NB4 (cell line): ENCODE measurements around the gene EIF3F.

Source experiments
- MYC ChIP-seq: IDR thresholded peaks from 2 replicates; pipeline ENCODE4 v1.6.1; 2011; ENCODE audit warnings: low read depth, low read length
- POLR2A ChIP-seq: IDR thresholded peaks from 2 replicates; pipeline ENCODE4 v1.6.1; 2011; ENCODE audit warnings: mild to moderate bottlenecking; ENCODE audit not compliant: insufficient read length; ENCODE audit errors: extremely low read depth
- TF ChIP-seq, protein P1 (sequence below): IDR thresholded peaks from one replicate; pipeline ENCODE4 v1.5.1; 2012; ENCODE audit warnings: low read depth, low read length
- TF ChIP-seq, protein P2 (sequence below): IDR thresholded peaks from 2 replicates; pipeline ENCODE4 v1.6.1; 2011; ENCODE audit warnings: low read depth, low read length

DNA sequence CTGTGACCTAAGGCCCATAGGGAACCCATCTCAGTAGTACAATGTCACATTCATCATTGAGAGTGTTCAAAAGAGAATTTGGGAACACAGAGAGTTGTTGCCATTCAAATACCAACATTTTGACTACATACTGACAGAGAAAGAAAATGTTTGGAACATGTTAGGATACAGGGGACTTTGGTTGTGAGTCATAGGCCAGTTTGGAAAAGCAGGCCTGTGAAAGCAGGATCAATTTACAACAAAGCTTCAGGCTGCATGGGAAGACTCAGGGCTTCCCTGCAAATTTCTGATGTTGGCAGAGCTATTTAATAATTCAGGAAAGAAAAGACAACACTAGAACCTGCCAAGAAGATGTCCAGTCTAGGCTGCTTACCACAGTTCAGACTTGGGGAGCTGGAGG, 22.3 kb upstream of the EIF3F start:
- TF ChIP-seq, protein P1, sequence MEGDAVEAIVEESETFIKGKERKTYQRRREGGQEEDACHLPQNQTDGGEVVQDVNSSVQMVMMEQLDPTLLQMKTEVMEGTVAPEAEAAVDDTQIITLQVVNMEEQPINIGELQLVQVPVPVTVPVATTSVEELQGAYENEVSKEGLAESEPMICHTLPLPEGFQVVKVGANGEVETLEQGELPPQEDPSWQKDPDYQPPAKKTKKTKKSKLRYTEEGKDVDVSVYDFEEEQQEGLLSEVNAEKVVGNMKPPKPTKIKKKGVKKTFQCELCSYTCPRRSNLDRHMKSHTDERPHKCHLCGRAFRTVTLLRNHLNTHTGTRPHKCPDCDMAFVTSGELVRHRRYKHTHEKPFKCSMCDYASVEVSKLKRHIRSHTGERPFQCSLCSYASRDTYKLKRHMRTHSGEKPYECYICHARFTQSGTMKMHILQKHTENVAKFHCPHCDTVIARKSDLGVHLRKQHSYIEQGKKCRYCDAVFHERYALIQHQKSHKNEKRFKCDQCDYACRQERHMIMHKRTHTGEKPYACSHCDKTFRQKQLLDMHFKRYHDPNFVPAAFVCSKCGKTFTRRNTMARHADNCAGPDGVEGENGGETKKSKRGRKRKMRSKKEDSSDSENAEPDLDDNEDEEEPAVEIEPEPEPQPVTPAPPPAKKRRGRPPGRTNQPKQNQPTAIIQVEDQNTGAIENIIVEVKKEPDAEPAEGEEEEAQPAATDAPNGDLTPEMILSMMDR = no peak
- TF ChIP-seq POLR2A (no peak), MYC (no peak)
- TF ChIP-seq, protein P2, sequence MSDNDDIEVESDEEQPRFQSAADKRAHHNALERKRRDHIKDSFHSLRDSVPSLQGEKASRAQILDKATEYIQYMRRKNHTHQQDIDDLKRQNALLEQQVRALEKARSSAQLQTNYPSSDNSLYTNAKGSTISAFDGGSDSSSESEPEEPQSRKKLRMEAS = no peak
